GM12878 (cell line): ENCODE results near the gene CPNE5. TPM values are rescaled to one million over a fixed set of nuclear protein-coding genes. Genes with fewer than 3 reads are reported as not detected.

ENCODE experiments used
- ATAC-seq: fragments of 200-7000 bp; cut with Tn5 transposase; 3 replicates; pipeline ENCODE4 v1.9.1; 2020; ENCODE audit warnings: mild to moderate bottlenecking, moderate library complexity
- BruUV-seq: library from RNA; stranded (reverse); fragments of 400-500 nt; replicated peaks from 2 replicates; lab custom pipeline; 2021; lab: Mats Ljungman, UMichigan
- CTCF ChIA-PET: fragments of 300-600 bp; sonication (Branson Sonifier 250); formaldehyde crosslinking; extraction: SDS; loops from one replicate; lab custom pipeline; 2021; ENCODE audit warnings: inconsistent platforms; lab: Yijun Ruan, JAX
- POLR2A ChIA-PET: fragments of 350-600 bp; formaldehyde crosslinking; extraction: SDS; loops from one replicate; lab custom pipeline; 2021; ENCODE audit warnings: inconsistent platforms; lab: Charles Lee
- RAD21 ChIA-PET: fragments of 300-600 bp; sonication (Branson Sonifier 250); formaldehyde crosslinking; loops from one replicate; lab custom pipeline; 2023; ENCODE audit warnings: antibody characterized with exemption; ENCODE audit not compliant: unreplicated experiment; lab: Charles Lee
- SMC1A ChIA-PET: fragments of 300-600 bp; sonication (Branson Sonifier 250); formaldehyde crosslinking; loops from one replicate; lab custom pipeline; 2023; ENCODE audit not compliant: unreplicated experiment, uncharacterized antibody; lab: Charles Lee
- DNase-seq: peaks from one replicate; pipeline ENCODE4 v3.0.0-alpha.2; 2011; ENCODE audit warnings: low read depth, low spot score
- FAIRE-seq: peaks from 3 replicates; lab custom pipeline; 2011; peaks lifted over from hg19 to GRCh38; lab: Jason Lieb, UNC
- H2AFZ ChIP-seq: 2 replicates; pipeline ENCODE4 v1.6.0; 2011; ENCODE audit warnings: low read depth, low read length, control low read depth; ENCODE audit not compliant: control insufficient read depth
- H3K27ac ChIP-seq: 2 replicates; pipeline ENCODE4 v1.5.1; 2011; ENCODE audit warnings: control low read depth; ENCODE audit not compliant: control insufficient read depth, insufficient read depth
- H3K27me3 ChIP-seq, 2 experiments: replicated peaks in 1 of 2; 2 replicates each; pipeline versions ENCODE4 v1.6.0 to v1.6.1; 2011; ENCODE audit warnings: low read length in 1 of 2; ENCODE audit not compliant: control insufficient read depth in 2 of 2, insufficient read depth in 2 of 2
- H3K36me3 ChIP-seq, 2 experiments: 2 replicates each; pipeline ENCODE4 v1.5.1; 2011; ENCODE audit warnings: low read length in 1 of 2; ENCODE audit not compliant: control insufficient read depth in 2 of 2, insufficient read depth in 2 of 2
- H3K4me1 ChIP-seq: 2 replicates; pipeline ENCODE4 v1.6.1; 2011; ENCODE audit warnings: mild to moderate bottlenecking, low read length, moderate library complexity, mixed read lengths; ENCODE audit not compliant: control insufficient read depth, insufficient read depth
- H3K4me2 ChIP-seq: 2 replicates; pipeline ENCODE4 v1.6.0; 2011; ENCODE audit warnings: control low read depth; ENCODE audit not compliant: control insufficient read depth, insufficient read depth
- H3K4me3 ChIP-seq: fragments of 200-600 bp; sonication (generic); 2 replicates; pipeline ENCODE4 v1.5.1; 2016
- H3K79me2 ChIP-seq: 2 replicates; pipeline ENCODE4 v1.6.0; 2011; ENCODE audit warnings: low read length; ENCODE audit not compliant: control insufficient read depth, insufficient read depth
- H3K9ac ChIP-seq: 2 replicates; pipeline ENCODE4 v1.8.0; 2011; ENCODE audit warnings: low read length, control low read depth, mixed read lengths; ENCODE audit not compliant: control insufficient read depth, insufficient read depth
- H3K9me3 ChIP-seq: replicated peaks from 3 replicates; pipeline ENCODE4 v1.5.1; 2011; ENCODE audit warnings: mild to moderate bottlenecking, low read length; ENCODE audit not compliant: control insufficient read depth, insufficient read depth
- H4K20me1 ChIP-seq: 2 replicates; pipeline ENCODE4 v1.6.0; 2011; ENCODE audit not compliant: control insufficient read depth, insufficient read depth
- BHLHE40 ChIP-seq, 2 experiments: fragments of 450-650 bp in 1 of 2; IDR thresholded peaks; 2 replicates each; pipeline ENCODE4 v1.6.1; 2011 to 2017; ENCODE audit warnings: low read depth in 2 of 2, borderline replicate concordance in 1 of 2, improper control_type of control experiment in 1 of 2, low read length in 1 of 2, mild to moderate bottlenecking in 1 of 2
- CHD1 ChIP-seq: IDR thresholded peaks from 2 replicates; pipeline ENCODE4 v1.6.1; 2012; ENCODE audit warnings: low read depth, low read length, improper control_type of control experiment
- WGBS: methylation state at CpG from one replicate; pipeline ENCODE4 v1.1.6; 2016; ENCODE audit warnings: low lambda C conversion rate; ENCODE audit not compliant: insufficient replicate concordance, insufficient coverage; ENCODE audit errors: missing lambda C conversion rate; 5-methylcytosine and 5-hydroxymethylcytosine counted together
- in situ Hi-C: fragments of 300-500 bp; cut with MboI; formaldehyde crosslinking; loops from 9 replicates; pipeline ENCODE4 v1.14.3; 2018; ENCODE audit warnings: mixed read lengths
- intact Hi-C: fragments of 100-400 bp; cut with micrococcal nuclease; formaldehyde crosslinking; loops from one replicate; pipeline ENCODE4 v1.14.2; 2022; ENCODE audit not compliant: unreplicated experiment
- polyA plus RNA-seq, 11 experiments: library from polyadenylated mRNA; depleted of rRNA in 4 of 11; unstranded in 6 of 11; stranded (reverse) in 5 of 11; fragments of >200 nt; fragmentation: Nextera tagmentation in 4 of 11; fragmentation: Illumina TruSeq in 1 of 11; extraction: Ambion mirVana in 4 of 11; extraction: Trizol in 1 of 11; gene quantifications; 1 replicate in 1 of 11; 2 replicates in 10 of 11; pipeline versions ENCODE4 v1.2.1 to v1.2.3, GENCODE V29; 2011 to 2016; ENCODE audit warnings: inconsistent platforms in 2 of 11, missing spikeins in 2 of 11, low read depth in 1 of 11
- total RNA-seq, 4 experiments: library from RNA; depleted of rRNA in 3 of 4; stranded (reverse); fragments of >200 nt in 3 of 4; fragmentation: Illumina TruSeq in 1 of 4; extraction: Trizol in 1 of 4; gene quantifications; 2 replicates each; pipeline versions ENCODE4 v1.2.1 to v1.2.3, GENCODE V29; 2013 to 2021

CPNE5 gene
- total and polyA plus RNA-seq, 10 of the 15 experiments (the other 5 are each of a cell fraction or from before 2014, with no cell fraction given): 2.4 to 39.1 (median 18.2) TPM

DNA sequence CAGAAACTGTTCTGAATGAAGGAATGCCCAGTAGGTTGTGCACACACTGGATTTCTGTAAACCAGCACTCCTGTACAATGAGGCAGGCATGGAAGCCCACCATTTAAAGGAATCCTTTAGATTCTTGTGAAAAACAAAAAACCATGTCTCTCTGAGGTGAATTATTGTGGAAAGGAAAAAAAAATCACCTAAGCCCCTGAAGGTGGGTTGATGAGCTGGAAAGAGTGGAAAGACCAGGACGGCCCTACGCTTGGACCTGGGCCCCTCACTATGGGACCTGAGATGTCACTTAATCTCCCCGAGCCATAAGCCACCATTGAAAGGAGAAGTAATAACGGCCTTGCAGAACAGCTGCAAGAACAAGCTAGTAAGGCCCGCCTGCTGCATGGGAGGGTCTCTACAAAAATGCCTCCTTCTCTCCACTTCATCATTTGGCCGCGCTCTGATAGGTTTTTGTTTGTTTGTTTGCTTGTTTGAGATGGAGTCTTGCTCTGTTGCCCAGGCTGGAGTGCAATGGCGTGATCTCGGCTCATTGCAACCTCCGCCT is 72.8 kb downstream of the CPNE5 start:
- H3K4me1 ChIP-seq: peaks cover 17% of the 10 kb centered on the region
- DNase-seq (no peak), FAIRE-seq (no peak), ATAC-seq (no peak)
- no peaks in the 10 kb centered on the region for H4K20me1 ChIP-seq
- ChIA-PET SMC1A (interaction anchor here (0.7 to 9.7 kb wide), 17 partner anchors 9 to 444 kb away, joined by 3 to 120 read pairs (median 6); no protein-coding TSS in a partner anchor), CTCF (interaction anchor here (0.6 to 15.9 kb wide), 41 partner anchors 8 to 548 kb away, joined by 3 to 330 read pairs (median 5); partner anchors contain the start of genes C6orf89, MTCH1 and PPIL1), POLR2A (interaction anchor here (1.1 to 1.7 kb wide), 3 partner anchors 13 to 106 kb away, joined by 3 read pairs; no protein-coding TSS in a partner anchor), RAD21 (interaction anchor here (0.6 to 7.2 kb wide), 24 partner anchors 8 to 405 kb away, joined by 3 to 102 read pairs (median 4); partner anchors contain the start of genes C6orf89, FGD2 and PPIL1)
- in situ Hi-C loops (loop anchor here (5.0 to 10.0 kb wide), 3 partner anchors 246 to 446 kb away; partner anchors contain the start of gene PIM1), intact Hi-C loops (loop anchor here (1.0 to 10.0 kb wide), 5 partner anchors 16 to 444 kb away; partner anchors contain the start of gene PIM1)
- H3K27ac ChIP-seq: no peak overlapping the region
- H3K27me3 ChIP-seq: no peaks in the 10 kb centered on the region
- H2AFZ ChIP-seq: no peak overlapping the region
- WGBS: 57% methylated on average over 10 of the region's 10 CpGs
- BruUV-seq: no TSS peak
- H3K4me3 ChIP-seq: no peak overlapping the region
- H3K79me2 ChIP-seq: no peaks in the 10 kb centered on the region
- H3K36me3 ChIP-seq: no peaks in the 10 kb centered on the region; a peak in 1 of 4 replicates
- H3K9ac ChIP-seq: no peak overlapping the region
- 0 out of 4 replicates have a peak, but pooled peaks of 1 of the 2 experiments have one; percentile 22 for TF ChIP-seq BHLHE40 (IDR thresholded peaks at IDR 0.05; ENCODE audit: borderline replicate concordance in 1 of 2, low read depth in 2 of 2, low read length in 1 of 2)
- no peak for TF ChIP-seq CHD1
- no peaks in the 10 kb centered on the region for H3K9me3 ChIP-seq
- no peak overlapping the region for H3K4me2 ChIP-seq
